Renal cortical epithelial cell (primary cell): ENCODE results near the gene TTC1. TPM values are rescaled to one million over a fixed set of nuclear protein-coding genes. Genes with fewer than 3 reads are reported as not detected.
"Not testable (repeated sequence)": the region's sequence is repeated elsewhere in the genome, so short reads cannot be mapped to it uniquely, and the experiment has no call there.

ENCODE experiments used
- DNase-seq: peaks from one replicate; pipeline ENCODE4 v3.0.0-alpha.2; 2011; ENCODE audit warnings: low read depth
- total RNA-seq: library from RNA; depleted of rRNA; stranded (reverse); fragments of >200 nt; gene quantifications from 2 replicates; pipeline ENCODE4 v1.2.3, GENCODE V29; 2014

Gene TTC1
- total RNA-seq, 1 donor from 2014 or later, result 77.2 TPM

GRCh38 chr5:160039810-160040470 is 31.0 kb downstream of the TTC1 start:
- DNase-seq, result no peak

- DNase-seq, result no peak
These were observed 31.5 kb downstream of the TTC1 start for GRCh38 chr5:160040471-160040835.

- no peak for DNase-seq
These were observed 33.7 kb downstream of the TTC1 start for GRCh38 chr5:160042671-160043070.

- no peak for DNase-seq
These were observed 35.5 kb downstream of the TTC1 start for GRCh38 chr5:160044391-160044804.

GRCh38 chr5:160044967-160045366 is 36.0 kb downstream of the TTC1 start:
- no peak for DNase-seq

GRCh38 chr5:160047423-160047822 is 38.5 kb downstream of the TTC1 start:
- no peak for DNase-seq

GRCh38 chr5:160048131-160048530 is 39.2 kb downstream of the TTC1 start:
- no peak for DNase-seq

- DNase-seq, result no peak
These were observed 40.2 kb downstream of the TTC1 start for GRCh38 chr5:160049099-160049498.

- no peak for DNase-seq
These were observed 45.1 kb downstream of the TTC1 start for GRCh38 chr5:160054047-160054446.

GRCh38 chr5:160054831-160055230 is 45.9 kb downstream of the TTC1 start:
- peak; percentile 44 for DNase-seq

GRCh38 chr5:160057256-160057655 is 48.3 kb downstream of the TTC1 start:
- DNase-seq, result no peak

- DNase-seq, result no peak
These were observed 51.1 kb downstream of the TTC1 start for GRCh38 chr5:160060001-160060400.

GRCh38 chr5:160061770-160062169 is 52.8 kb downstream of the TTC1 start:
- no peak for DNase-seq

GRCh38 chr5:160064417-160064810 is 55.5 kb downstream of the TTC1 start:
- no peak for DNase-seq

- DNase-seq, result peak; percentile 18
These were observed 56.2 kb downstream of the TTC1 start for GRCh38 chr5:160064995-160065614.

GRCh38 chr5:160069120-160069519 is 60.2 kb downstream of the TTC1 start:
- DNase-seq, result not testable (repeated sequence)

- DNase-seq, result no peak
These were observed 62.6 kb downstream of the TTC1 start for GRCh38 chr5:160071516-160071915.

GRCh38 chr5:160071916-160072315 is 63.0 kb downstream of the TTC1 start:
- no peak for DNase-seq

- DNase-seq, result no peak
These were observed 66.1 kb downstream of the TTC1 start for GRCh38 chr5:160075073-160075472.

- DNase-seq, result no peak
These were observed 68.1 kb downstream of the TTC1 start for GRCh38 chr5:160076997-160077396.

- DNase-seq, result no peak
These were observed 70.8 kb downstream of the TTC1 start for GRCh38 chr5:160079753-160080152.

GRCh38 chr5:160081495-160081894 is 72.6 kb downstream of the TTC1 start:
- DNase-seq, result no peak

- peak; percentile 36 for DNase-seq
These were observed 73.9 kb downstream of the TTC1 start for GRCh38 chr5:160082614-160083500.
